GM23338 (cell line): Measurements from ENCODE around the gene TMEM132A. TPM values are rescaled to one million over a fixed set of nuclear protein-coding genes. Genes with fewer than 3 reads are reported as not detected.

Source experiments
- ATAC-seq: fragments of 200-7000 bp; cut with Tn5 transposase; 3 replicates; pipeline ENCODE4 v1.9.1; 2020
- DNase-seq: peaks from one replicate; pipeline ENCODE4 v3.0.0-alpha.2; 2015; ENCODE audit warnings: low spot score
- H2AFZ ChIP-seq: fragments of 200-600 bp; sonication (generic); 2 replicates; pipeline ENCODE4 v1.8.0; 2016; ENCODE audit warnings: antibody characterized with exemption, mild to moderate bottlenecking, moderate library complexity
- H3F3A ChIP-seq: fragments of 200-600 bp; sonication (generic); replicated peaks from 2 replicates; pipeline ENCODE4 v1.8.0; 2017; ENCODE audit warnings: antibody characterized with exemption, mixed run types, low read depth
- H3K27ac ChIP-seq: fragments of 200-600 bp; sonication (generic); 2 replicates; pipeline ENCODE4 v1.6.1; 2016; ENCODE audit warnings: low read depth
- H3K27me3 ChIP-seq: fragments of 200-600 bp; sonication (generic); 2 replicates; pipeline ENCODE4 v1.8.0; 2016; ENCODE audit warnings: mild to moderate bottlenecking, mixed run types, moderate library complexity; ENCODE audit not compliant: insufficient read depth
- H3K36me3 ChIP-seq: fragments of 200-600 bp; sonication (generic); 2 replicates; pipeline ENCODE4 v1.8.0; 2016; ENCODE audit warnings: mild to moderate bottlenecking; ENCODE audit not compliant: insufficient read depth
- H3K4me1 ChIP-seq: fragments of 200-600 bp; sonication (generic); 2 replicates; pipeline ENCODE4 v1.8.0; 2016; ENCODE audit warnings: mild to moderate bottlenecking, moderate library complexity; ENCODE audit not compliant: insufficient read depth
- H3K4me2 ChIP-seq: fragments of 200-600 bp; sonication (generic); 2 replicates; pipeline ENCODE4 v1.7.1; 2017; ENCODE audit warnings: mixed run types
- H3K4me3 ChIP-seq: fragments of 200-600 bp; sonication (generic); 2 replicates; pipeline ENCODE4 v1.6.1; 2016; ENCODE audit warnings: mixed run types
- H3K79me2 ChIP-seq: fragments of 200-600 bp; sonication (generic); replicated peaks from 2 replicates; pipeline ENCODE4 v1.8.0; 2017; ENCODE audit warnings: mild to moderate bottlenecking; ENCODE audit not compliant: insufficient read depth
- H3K9me2 ChIP-seq: fragments of 200-600 bp; sonication (generic); 2 replicates; pipeline ENCODE4 v1.8.0; 2017; ENCODE audit not compliant: insufficient read depth
- H4K20me1 ChIP-seq: fragments of 200-600 bp; sonication (generic); replicated peaks from 2 replicates; pipeline ENCODE4 v1.8.0; 2017; ENCODE audit warnings: mild to moderate bottlenecking; ENCODE audit not compliant: insufficient read depth
- H3K27ac Mint-ChIP-seq: 2 replicates; pipeline ENCODE4 v1.8.0; 2020; ENCODE audit warnings: inconsistent platforms, mild to moderate bottlenecking, moderate library complexity, mixed read lengths
- H3K27me3 Mint-ChIP-seq: 3 replicates; pipeline ENCODE4 v1.8.0; 2022; ENCODE audit warnings: low read depth, mild to moderate bottlenecking, moderate library complexity, mixed read lengths, inconsistent platforms; ENCODE audit not compliant: insufficient read depth, poor library complexity
- H3K36me3 Mint-ChIP-seq: 3 replicates; pipeline ENCODE4 v1.8.0; 2021; ENCODE audit warnings: low read depth, mild to moderate bottlenecking, inconsistent platforms, moderate library complexity, mixed read lengths
- H3K4me1 Mint-ChIP-seq: 3 replicates; pipeline ENCODE4 v1.8.0; 2020; ENCODE audit warnings: mild to moderate bottlenecking, inconsistent platforms, mixed read lengths
- H3K4me3 Mint-ChIP-seq: 3 replicates; pipeline ENCODE4 v1.8.0; 2021; ENCODE audit warnings: moderate library complexity, mild to moderate bottlenecking, inconsistent platforms, mixed read lengths
- H3K9me3 Mint-ChIP-seq: 3 replicates; pipeline ENCODE4 v1.8.0; 2020; ENCODE audit warnings: moderate library complexity, mild to moderate bottlenecking, inconsistent platforms, mixed read lengths
- CREB1 ChIP-seq: fragments of 250-450 bp; sonication (Bioruptor Pico); IDR thresholded peaks from 2 replicates; pipeline ENCODE4 v1.5.0; 2020; ENCODE audit warnings: low read depth, mild to moderate bottlenecking, moderate library complexity
- ETS1 ChIP-seq: IDR thresholded peaks from 2 replicates; pipeline ENCODE4 v1.6.1; 2016; ENCODE audit warnings: antibody characterized with exemption
- EZH2 ChIP-seq: fragments of 200-600 bp; sonication (generic); IDR thresholded peaks from one replicate; pipeline ENCODE4 v1.8.0; 2017; ENCODE audit warnings: antibody characterized with exemption, mild to moderate bottlenecking, low read depth; ENCODE audit not compliant: unreplicated experiment
- EZH2phosphoT487 ChIP-seq: fragments of 200-600 bp; sonication (generic); IDR thresholded peaks from one replicate; pipeline ENCODE4 v1.8.1; 2018; ENCODE audit warnings: antibody characterized with exemption; ENCODE audit not compliant: unreplicated experiment
- JUNB ChIP-seq: IDR thresholded peaks from one replicate; pipeline ENCODE4 v1.6.1; 2016; ENCODE audit warnings: antibody characterized with exemption; ENCODE audit not compliant: unreplicated experiment
- NANOG ChIP-seq: IDR thresholded peaks from 2 replicates; pipeline ENCODE4 v1.6.1; 2016; ENCODE audit warnings: antibody characterized with exemption, borderline replicate concordance
- POLR2AphosphoS5 ChIP-seq: IDR thresholded peaks from 2 replicates; pipeline ENCODE4 v1.6.1; 2016; ENCODE audit warnings: antibody characterized with exemption, low read depth
- REST ChIP-seq: IDR thresholded peaks from one replicate; pipeline ENCODE4 v1.6.1; 2018; ENCODE audit warnings: antibody characterized with exemption; ENCODE audit not compliant: unreplicated experiment
- STAT1 ChIP-seq: IDR thresholded peaks from one replicate; pipeline ENCODE4 v1.6.1; 2016; ENCODE audit warnings: antibody characterized with exemption; ENCODE audit not compliant: unreplicated experiment
- ZNF114 ChIP-seq: fragments of 250-450 bp; sonication (Bioruptor Pico); IDR thresholded peaks from 2 replicates; pipeline ENCODE4 v1.5.0; 2020; ENCODE audit warnings: mild to moderate bottlenecking, moderate library complexity
- ZNF331 ChIP-seq: fragments of 250-450 bp; sonication (Bioruptor Pico); IDR thresholded peaks from 2 replicates; pipeline ENCODE4 v1.5.0; 2020; ENCODE audit warnings: low read depth, mild to moderate bottlenecking, moderate library complexity
- polyA plus RNA-seq: library from polyadenylated mRNA; unstranded; fragments of >200 nt; fragmentation: Nextera tagmentation; extraction: Ambion mirVana; gene quantifications from 2 replicates; pipeline ENCODE4 v1.2.1, GENCODE V29; 2016
- total RNA-seq: library from RNA; depleted of rRNA; stranded (reverse); fragments of >200 nt; shearing (Covaris generic); gene quantifications from 2 replicates; pipeline ENCODE4 v1.2.3, GENCODE V29; 2014
- TF ChIP-seq, protein P1 (sequence below): fragments of 250-450 bp; sonication (Bioruptor Pico); IDR thresholded peaks from 2 replicates; pipeline ENCODE4 v1.5.0; 2020; ENCODE audit warnings: mild to moderate bottlenecking, moderate library complexity
- TF ChIP-seq, protein P2 (sequence below), 2 experiments: fragments of 200-600 bp in 1 of 2; sonication (generic) in 1 of 2; conservative IDR thresholded peaks; 2 replicates each; pipeline versions ENCODE4 v1.5.1 to v1.6.1; 2016 to 2017; ENCODE audit warnings: antibody characterized with exemption in 2 of 2, low read depth in 2 of 2, mild to moderate bottlenecking in 2 of 2, moderate library complexity in 1 of 2

The TMEM132A gene
- total and polyA plus RNA-seq, 2 experiments from 2014 or later = 36.2 to 96.6 TPM

GRCh38 chr11:60929764-60930163, 5.5 kb downstream of the TMEM132A start:
- no peak for DNase-seq
- H4K20me1 ChIP-seq = peaks cover 11% of the 10 kb centered on the region; the same call in 1 of the 2 replicates
- TF ChIP-seq POLR2AphosphoS5 = no peak
- no peak for TF ChIP-seq ETS1
- no peak for TF ChIP-seq ZNF114 (CRISPR knock-in tag)
- TF ChIP-seq, protein P1, sequence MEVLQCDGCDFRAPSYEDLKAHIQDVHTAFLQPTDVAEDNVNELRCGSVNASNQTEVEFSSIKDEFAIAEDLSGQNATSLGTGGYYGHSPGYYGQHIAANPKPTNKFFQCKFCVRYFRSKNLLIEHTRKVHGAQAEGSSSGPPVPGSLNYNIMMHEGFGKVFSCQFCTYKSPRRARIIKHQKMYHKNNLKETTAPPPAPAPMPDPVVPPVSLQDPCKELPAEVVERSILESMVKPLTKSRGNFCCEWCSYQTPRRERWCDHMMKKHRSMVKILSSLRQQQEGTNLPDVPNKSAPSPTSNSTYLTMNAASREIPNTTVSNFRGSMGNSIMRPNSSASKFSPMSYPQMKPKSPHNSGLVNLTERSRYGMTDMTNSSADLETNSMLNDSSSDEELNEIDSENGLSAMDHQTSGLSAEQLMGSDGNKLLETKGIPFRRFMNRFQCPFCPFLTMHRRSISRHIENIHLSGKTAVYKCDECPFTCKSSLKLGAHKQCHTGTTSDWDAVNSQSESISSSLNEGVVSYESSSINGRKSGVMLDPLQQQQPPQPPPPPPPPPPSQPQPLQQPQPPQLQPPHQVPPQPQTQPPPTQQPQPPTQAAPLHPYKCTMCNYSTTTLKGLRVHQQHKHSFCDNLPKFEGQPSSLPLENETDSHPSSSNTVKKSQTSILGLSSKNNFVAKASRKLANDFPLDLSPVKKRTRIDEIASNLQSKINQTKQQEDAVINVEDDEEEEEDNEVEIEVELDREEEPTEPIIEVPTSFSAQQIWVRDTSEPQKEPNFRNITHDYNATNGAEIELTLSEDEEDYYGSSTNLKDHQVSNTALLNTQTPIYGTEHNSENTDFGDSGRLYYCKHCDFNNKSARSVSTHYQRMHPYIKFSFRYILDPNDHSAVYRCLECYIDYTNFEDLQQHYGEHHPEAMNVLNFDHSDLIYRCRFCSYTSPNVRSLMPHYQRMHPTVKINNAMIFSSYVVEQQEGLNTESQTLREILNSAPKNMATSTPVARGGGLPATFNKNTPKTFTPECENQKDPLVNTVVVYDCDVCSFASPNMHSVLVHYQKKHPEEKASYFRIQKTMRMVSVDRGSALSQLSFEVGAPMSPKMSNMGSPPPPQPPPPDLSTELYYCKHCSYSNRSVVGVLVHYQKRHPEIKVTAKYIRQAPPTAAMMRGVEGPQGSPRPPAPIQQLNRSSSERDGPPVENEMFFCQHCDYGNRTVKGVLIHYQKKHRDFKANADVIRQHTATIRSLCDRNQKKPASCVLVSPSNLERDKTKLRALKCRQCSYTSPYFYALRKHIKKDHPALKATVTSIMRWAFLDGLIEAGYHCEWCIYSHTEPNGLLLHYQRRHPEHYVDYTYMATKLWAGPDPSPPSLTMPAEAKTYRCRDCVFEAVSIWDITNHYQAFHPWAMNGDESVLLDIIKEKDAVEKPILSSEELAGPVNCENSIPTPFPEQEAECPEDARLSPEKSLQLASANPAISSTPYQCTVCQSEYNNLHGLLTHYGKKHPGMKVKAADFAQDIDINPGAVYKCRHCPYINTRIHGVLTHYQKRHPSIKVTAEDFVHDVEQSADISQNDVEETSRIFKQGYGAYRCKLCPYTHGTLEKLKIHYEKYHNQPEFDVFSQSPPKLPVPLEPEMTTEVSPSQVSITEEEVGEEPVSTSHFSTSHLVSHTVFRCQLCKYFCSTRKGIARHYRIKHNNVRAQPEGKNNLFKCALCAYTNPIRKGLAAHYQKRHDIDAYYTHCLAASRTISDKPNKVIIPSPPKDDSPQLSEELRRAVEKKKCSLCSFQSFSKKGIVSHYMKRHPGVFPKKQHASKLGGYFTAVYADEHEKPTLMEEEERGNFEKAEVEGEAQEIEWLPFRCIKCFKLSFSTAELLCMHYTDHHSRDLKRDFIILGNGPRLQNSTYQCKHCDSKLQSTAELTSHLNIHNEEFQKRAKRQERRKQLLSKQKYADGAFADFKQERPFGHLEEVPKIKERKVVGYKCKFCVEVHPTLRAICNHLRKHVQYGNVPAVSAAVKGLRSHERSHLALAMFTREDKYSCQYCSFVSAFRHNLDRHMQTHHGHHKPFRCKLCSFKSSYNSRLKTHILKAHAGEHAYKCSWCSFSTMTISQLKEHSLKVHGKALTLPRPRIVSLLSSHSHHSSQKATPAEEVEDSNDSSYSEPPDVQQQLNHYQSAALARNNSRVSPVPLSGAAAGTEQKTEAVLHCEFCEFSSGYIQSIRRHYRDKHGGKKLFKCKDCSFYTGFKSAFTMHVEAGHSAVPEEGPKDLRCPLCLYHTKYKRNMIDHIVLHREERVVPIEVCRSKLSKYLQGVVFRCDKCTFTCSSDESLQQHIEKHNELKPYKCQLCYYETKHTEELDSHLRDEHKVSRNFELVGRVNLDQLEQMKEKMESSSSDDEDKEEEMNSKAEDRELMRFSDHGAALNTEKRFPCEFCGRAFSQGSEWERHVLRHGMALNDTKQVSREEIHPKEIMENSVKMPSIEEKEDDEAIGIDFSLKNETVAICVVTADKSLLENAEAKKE (CRISPR knock-in tag) = no peak
- TF ChIP-seq EZH2phosphoT487 = no peak
- TF ChIP-seq STAT1 = no peak
- no peak for TF ChIP-seq JUNB
- no peak for TF ChIP-seq EZH2
- TF ChIP-seq CREB1 (CRISPR knock-in tag) = no peak
- TF ChIP-seq, protein P2, sequence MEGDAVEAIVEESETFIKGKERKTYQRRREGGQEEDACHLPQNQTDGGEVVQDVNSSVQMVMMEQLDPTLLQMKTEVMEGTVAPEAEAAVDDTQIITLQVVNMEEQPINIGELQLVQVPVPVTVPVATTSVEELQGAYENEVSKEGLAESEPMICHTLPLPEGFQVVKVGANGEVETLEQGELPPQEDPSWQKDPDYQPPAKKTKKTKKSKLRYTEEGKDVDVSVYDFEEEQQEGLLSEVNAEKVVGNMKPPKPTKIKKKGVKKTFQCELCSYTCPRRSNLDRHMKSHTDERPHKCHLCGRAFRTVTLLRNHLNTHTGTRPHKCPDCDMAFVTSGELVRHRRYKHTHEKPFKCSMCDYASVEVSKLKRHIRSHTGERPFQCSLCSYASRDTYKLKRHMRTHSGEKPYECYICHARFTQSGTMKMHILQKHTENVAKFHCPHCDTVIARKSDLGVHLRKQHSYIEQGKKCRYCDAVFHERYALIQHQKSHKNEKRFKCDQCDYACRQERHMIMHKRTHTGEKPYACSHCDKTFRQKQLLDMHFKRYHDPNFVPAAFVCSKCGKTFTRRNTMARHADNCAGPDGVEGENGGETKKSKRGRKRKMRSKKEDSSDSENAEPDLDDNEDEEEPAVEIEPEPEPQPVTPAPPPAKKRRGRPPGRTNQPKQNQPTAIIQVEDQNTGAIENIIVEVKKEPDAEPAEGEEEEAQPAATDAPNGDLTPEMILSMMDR (conservative IDR thresholded peaks at IDR 0.05; ENCODE audit: low read depth in 2 of 2) = no peak
- no peak for TF ChIP-seq REST
- TF ChIP-seq NANOG = no peak
- no peak for TF ChIP-seq ZNF331 (CRISPR knock-in tag)
- Mint-ChIP-seq H3K4me3 (no peak overlapping the region), H3K27ac (no peak overlapping the region), H3K9me3 (no peaks in the 10 kb centered on the region), H3K27me3 (peaks cover 6% of the 10 kb centered on the region), H3K36me3 (peaks cover 51% of the 10 kb centered on the region), H3K4me1 (peaks cover 25% of the 10 kb centered on the region)
- no peak overlapping the region for H3K4me3 ChIP-seq
- H3K4me1 ChIP-seq = peaks cover 6% of the 10 kb centered on the region
- no peak overlapping the region for H2AFZ ChIP-seq
- H3K27ac ChIP-seq = no peak overlapping the region
- H3K36me3 ChIP-seq = 0 out of 2 replicates have a peak, but pooled peaks cover 6% of the 10 kb centered on the region
- H3K79me2 ChIP-seq = no peaks in the 10 kb centered on the region
- H3K4me2 ChIP-seq = no peak overlapping the region
- H3K27me3 ChIP-seq = peaks cover 10% of the 10 kb centered on the region; the same call in 1 of the 2 replicates
- ATAC-seq = no peak
- H3K9me2 ChIP-seq = no peaks in the 10 kb centered on the region
- no peaks in the 10 kb centered on the region for H3F3A ChIP-seq
